Osteoblast (primary cell): ENCODE measurements around the gene VSIG10L2. TPM values are rescaled to one million over a fixed set of nuclear protein-coding genes. Genes with fewer than 3 reads are reported as not detected.

Experiments
- DNase-seq: peaks from one replicate; pipeline ENCODE4 v3.0.0; 2011; ENCODE audit warnings: low spot score, mixed read lengths; ENCODE audit not compliant: insufficient read length; ENCODE audit errors: missing footprints
- H2AFZ ChIP-seq: 2 replicates; pipeline ENCODE4 v1.6.0; 2011; ENCODE audit warnings: mild to moderate bottlenecking, low read length
- H3K27ac ChIP-seq: 2 replicates; pipeline ENCODE4 v1.5.1; 2011; ENCODE audit warnings: mild to moderate bottlenecking, low read depth, low read length, moderate library complexity
- H3K27me3 ChIP-seq: 2 replicates; pipeline ENCODE4 v1.6.0; 2012; ENCODE audit warnings: mild to moderate bottlenecking, control low read depth, inconsistent platforms, low read length, moderate library complexity; ENCODE audit not compliant: insufficient read depth
- H3K36me3 ChIP-seq: 2 replicates; pipeline ENCODE4 v1.5.1; 2011; ENCODE audit warnings: mild to moderate bottlenecking, low read length, control low read depth, moderate library complexity; ENCODE audit not compliant: insufficient read depth
- H3K4me1 ChIP-seq: 2 replicates; pipeline ENCODE4 v1.5.1; 2011; ENCODE audit warnings: mild to moderate bottlenecking, low read length, control low read depth, moderate library complexity; ENCODE audit not compliant: insufficient read depth
- H3K4me2 ChIP-seq: 2 replicates; pipeline ENCODE4 v1.6.0; 2011; ENCODE audit warnings: mild to moderate bottlenecking, low read length; ENCODE audit not compliant: insufficient read depth
- H3K4me3 ChIP-seq: fragments of 200-600 bp; sonication (generic); 3 replicates; pipeline ENCODE4 v1.5.1; 2012; ENCODE audit warnings: mild to moderate bottlenecking, low read length, inconsistent platforms; ENCODE audit not compliant: insufficient read depth
- H3K79me2 ChIP-seq: 2 replicates; pipeline ENCODE4 v1.6.0; 2012; ENCODE audit warnings: mild to moderate bottlenecking, low read length, control low read depth, inconsistent platforms; ENCODE audit not compliant: insufficient read depth
- H3K9me3 ChIP-seq: 2 replicates; pipeline ENCODE4 v1.5.1; 2011; ENCODE audit warnings: low read depth, low read length, control low read depth
- H4K20me1 ChIP-seq: 2 replicates; pipeline ENCODE4 v1.6.0; 2012; ENCODE audit warnings: mild to moderate bottlenecking, low read length, control low read depth; ENCODE audit not compliant: insufficient read depth
- total RNA-seq: library from RNA; depleted of rRNA; stranded (reverse); fragments of >200 nt; gene quantifications from 2 replicates; pipeline ENCODE4 v1.2.3, GENCODE V29; 2012
- TF ChIP-seq, protein P1 (sequence below): IDR thresholded peaks from 2 replicates; pipeline ENCODE4 v1.5.1; 2011; ENCODE audit warnings: mild to moderate bottlenecking, low read depth, low read length, moderate library complexity; ENCODE audit errors: extremely low read depth

VSIG10L2 gene
- total RNA-seq, 1 donor, result not detected

DNA sequence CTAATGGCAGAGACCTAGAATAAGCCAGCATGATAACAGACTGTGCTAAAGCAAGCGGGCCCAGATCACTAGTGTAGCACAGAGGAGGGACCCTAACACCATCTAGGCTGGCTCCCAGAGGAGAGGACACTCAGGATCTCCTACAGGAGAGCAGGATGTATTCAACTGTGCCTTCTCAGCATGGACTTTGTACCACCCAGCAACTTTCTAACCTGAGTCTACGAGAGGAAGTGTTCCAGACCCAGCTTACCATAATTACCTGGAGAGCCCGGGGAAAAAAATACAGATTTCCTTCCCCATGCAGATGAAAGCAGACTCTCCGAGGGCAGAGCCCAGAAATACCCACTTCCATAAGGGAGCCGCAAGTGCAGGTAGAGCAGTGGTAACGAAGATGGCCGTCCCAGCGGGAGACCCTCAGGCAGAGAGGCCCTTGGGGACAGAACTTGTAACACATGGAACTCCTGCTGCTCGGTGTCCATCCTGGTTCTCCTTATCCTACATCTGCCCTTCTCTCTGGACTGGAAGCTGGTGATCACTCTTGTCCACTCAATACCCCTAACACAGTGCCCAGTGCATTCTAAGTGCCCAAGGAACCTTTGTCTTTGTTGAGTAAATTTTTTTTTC, 21.3 kb upstream of the VSIG10L2 start:
- no peaks in the 10 kb centered on the region for H4K20me1 ChIP-seq
- no peaks in the 10 kb centered on the region for H3K36me3 ChIP-seq
- peaks cover 40% of the 10 kb centered on the region for H3K27me3 ChIP-seq
- H3K4me1 ChIP-seq, result no peaks in the 10 kb centered on the region
- H3K4me2 ChIP-seq, result no peak overlapping the region
- H3K79me2 ChIP-seq, result no peaks in the 10 kb centered on the region
- H3K9me3 ChIP-seq, result no peaks in the 10 kb centered on the region
- no peak overlapping the region for H2AFZ ChIP-seq
- H3K4me3 ChIP-seq, result no peak overlapping the region
- H3K27ac ChIP-seq, result no peak overlapping the region
- DNase-seq, result no peak
- TF ChIP-seq, protein P1, sequence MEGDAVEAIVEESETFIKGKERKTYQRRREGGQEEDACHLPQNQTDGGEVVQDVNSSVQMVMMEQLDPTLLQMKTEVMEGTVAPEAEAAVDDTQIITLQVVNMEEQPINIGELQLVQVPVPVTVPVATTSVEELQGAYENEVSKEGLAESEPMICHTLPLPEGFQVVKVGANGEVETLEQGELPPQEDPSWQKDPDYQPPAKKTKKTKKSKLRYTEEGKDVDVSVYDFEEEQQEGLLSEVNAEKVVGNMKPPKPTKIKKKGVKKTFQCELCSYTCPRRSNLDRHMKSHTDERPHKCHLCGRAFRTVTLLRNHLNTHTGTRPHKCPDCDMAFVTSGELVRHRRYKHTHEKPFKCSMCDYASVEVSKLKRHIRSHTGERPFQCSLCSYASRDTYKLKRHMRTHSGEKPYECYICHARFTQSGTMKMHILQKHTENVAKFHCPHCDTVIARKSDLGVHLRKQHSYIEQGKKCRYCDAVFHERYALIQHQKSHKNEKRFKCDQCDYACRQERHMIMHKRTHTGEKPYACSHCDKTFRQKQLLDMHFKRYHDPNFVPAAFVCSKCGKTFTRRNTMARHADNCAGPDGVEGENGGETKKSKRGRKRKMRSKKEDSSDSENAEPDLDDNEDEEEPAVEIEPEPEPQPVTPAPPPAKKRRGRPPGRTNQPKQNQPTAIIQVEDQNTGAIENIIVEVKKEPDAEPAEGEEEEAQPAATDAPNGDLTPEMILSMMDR, result no peak

DNA sequence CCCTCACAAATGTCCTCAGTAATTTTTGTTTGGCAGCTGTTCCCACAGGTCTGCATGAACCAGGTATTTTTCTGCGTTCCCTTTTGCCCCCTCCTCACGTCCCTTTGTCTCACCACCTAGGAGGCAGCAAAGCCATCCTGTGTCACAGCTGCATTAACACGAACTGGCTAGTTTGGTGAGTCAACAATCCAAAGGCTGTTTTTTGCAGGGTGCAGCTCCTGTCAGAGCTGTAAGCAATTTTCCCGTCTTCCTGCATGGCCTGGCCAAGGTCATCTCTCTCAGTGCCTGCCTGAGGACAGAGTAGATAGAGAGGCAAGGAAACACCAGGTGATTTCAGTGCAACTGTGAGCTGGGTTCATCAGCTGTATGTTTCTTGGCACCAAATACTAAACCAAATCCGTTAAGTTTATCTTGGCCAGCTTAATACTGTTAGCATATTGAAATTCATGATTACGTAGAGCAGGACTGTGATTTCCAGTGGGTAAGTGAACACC, 20.6 kb upstream of the VSIG10L2 start:
- Histone ChIP-seq H3K9me3 (no peaks in the 10 kb centered on the region), H3K4me2 (no peak overlapping the region), H2AFZ (no peak overlapping the region), H3K4me3 (no peak overlapping the region), H3K79me2 (no peaks in the 10 kb centered on the region), H3K36me3 (no peaks in the 10 kb centered on the region), H3K27ac (no peak overlapping the region), H3K4me1 (no peaks in the 10 kb centered on the region), H4K20me1 (no peaks in the 10 kb centered on the region), H3K27me3 (peaks cover 40% of the 10 kb centered on the region)
- TF ChIP-seq, protein P1, result no peak
- DNase-seq, result no peak

- no peaks in the 10 kb centered on the region for H4K20me1 ChIP-seq
- TF ChIP-seq, protein P1, result no peak
- no peaks in the 10 kb centered on the region for H3K36me3 ChIP-seq
- no peak overlapping the region for H3K27ac ChIP-seq
- H2AFZ ChIP-seq, result no peak overlapping the region
- H3K9me3 ChIP-seq, result no peaks in the 10 kb centered on the region
- DNase-seq, result peak; percentile 73
- peaks cover 38% of the 10 kb centered on the region for H3K27me3 ChIP-seq
- no peaks in the 10 kb centered on the region for H3K4me1 ChIP-seq
- H3K4me3 ChIP-seq, result no peak overlapping the region
- H3K79me2 ChIP-seq, result no peaks in the 10 kb centered on the region
- H3K4me2 ChIP-seq, result no peak overlapping the region
Measured at GRCh38 chr11:125925804-125926203, 20.0 kb upstream of the VSIG10L2 start.

- DNase-seq, result no peak
- Histone ChIP-seq H4K20me1 (no peaks in the 10 kb centered on the region), H3K79me2 (no peaks in the 10 kb centered on the region), H3K27me3 (peaks cover 45% of the 10 kb centered on the region), H3K9me3 (no peaks in the 10 kb centered on the region), H3K4me3 (no peak overlapping the region), H3K4me1 (no peaks in the 10 kb centered on the region), H3K27ac (no peak overlapping the region), H3K36me3 (no peaks in the 10 kb centered on the region), H3K4me2 (no peak overlapping the region), H2AFZ (no peak overlapping the region)
- TF ChIP-seq, protein P1, result no peak
Measured at GRCh38 chr11:125926682-125927081, 19.2 kb upstream of the VSIG10L2 start.
